A673 (cell line): ENCODE data around the gene RBFOX1.

Experiments
- CTCF ChIP-seq: fragments of 300-800, 200-600 bp; sonication (generic); conservative IDR thresholded peaks from 2 replicates; pipeline ENCODE4 v1.5.1; 2017; ENCODE audit warnings: low read depth, mild to moderate bottlenecking, antibody characterized with exemption, low read length, moderate library complexity, mixed read lengths
- EZH2 ChIP-seq: fragments of 200-600 bp; sonication (generic); IDR thresholded peaks from 2 replicates; pipeline ENCODE4 v1.6.1; 2017; ENCODE audit warnings: borderline replicate concordance, low read depth, mild to moderate bottlenecking, mixed read lengths, antibody characterized with exemption, low read length; ENCODE audit not compliant: poor library complexity, severe bottlenecking

- TF ChIP-seq CTCF (no peak), EZH2 (no peak)
Measured at GRCh38 chr16:7449808-7450207, 117.2 kb downstream of the RBFOX1 start.
